Measurements from ENCODE around the gene PHF8.

PHF8 gene

DNA sequence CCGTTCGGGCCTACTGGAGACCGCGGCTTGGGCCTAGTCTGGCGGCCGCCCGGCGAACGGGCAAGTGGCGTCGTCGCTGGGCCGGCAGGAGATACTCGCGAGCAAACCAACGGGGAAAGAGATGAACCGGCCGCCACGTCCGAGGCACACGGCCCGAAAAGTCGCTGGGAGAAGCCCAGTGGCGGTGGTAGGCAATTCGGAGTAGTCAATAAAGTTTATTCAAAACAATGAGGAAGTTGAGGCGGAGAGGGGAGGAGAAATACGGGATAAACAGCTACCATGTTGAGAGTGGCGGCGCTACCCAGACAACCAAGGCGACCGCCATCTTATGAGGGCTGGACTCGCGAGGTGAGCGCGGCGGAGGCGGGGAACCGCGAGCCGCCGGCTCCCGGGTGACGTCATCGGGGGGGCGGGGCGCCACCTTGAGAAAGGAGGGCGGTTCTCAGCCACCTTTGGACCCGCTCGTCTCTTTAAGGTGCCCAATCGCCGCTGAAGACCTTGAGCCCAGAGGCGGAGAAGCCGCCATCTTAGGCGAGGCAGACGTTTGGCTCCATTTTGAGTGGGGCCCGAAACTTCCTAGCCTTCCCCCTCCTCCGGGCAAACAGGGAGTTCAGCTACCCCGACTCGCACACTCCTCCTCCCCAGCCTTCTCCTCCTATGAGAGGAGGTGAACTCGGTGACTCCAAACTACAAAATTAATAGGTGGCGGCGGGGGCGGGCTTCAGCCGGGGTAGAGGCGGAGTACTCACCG is at the start of gene PHF8:
Gene PHF8 (minus strand): TSS at position 348 of the 751 bp plus-strand sequence. CDS start 1,745 bp downstream, outside the sequence.
- peak; percentile 96 to 97 for DNase-seq

GRCh38 chrX:54093571-54093970 is 49.3 kb upstream of the PHF8 start:
- no peak for DNase-seq

DNA sequence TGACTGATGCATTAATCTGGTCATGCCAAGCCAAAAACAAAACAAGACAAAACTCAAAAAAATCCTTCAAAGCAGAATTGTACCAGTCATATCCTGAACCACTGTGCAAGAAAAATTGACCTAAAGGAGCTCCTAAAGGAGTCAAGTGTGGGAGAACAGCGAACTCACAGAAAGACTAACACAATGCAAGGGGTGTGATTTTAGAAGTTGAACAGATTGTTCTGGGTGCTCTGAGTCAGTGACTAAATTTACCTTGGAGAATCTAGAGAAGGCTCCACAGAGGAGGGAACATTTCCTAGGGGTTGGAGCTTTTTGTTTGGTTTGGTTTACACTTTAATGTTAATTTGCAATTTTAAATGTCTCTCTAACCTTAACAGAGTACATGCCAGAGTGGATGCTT is 48.9 kb upstream of the PHF8 start:
- DNase-seq, result no peak

DNA sequence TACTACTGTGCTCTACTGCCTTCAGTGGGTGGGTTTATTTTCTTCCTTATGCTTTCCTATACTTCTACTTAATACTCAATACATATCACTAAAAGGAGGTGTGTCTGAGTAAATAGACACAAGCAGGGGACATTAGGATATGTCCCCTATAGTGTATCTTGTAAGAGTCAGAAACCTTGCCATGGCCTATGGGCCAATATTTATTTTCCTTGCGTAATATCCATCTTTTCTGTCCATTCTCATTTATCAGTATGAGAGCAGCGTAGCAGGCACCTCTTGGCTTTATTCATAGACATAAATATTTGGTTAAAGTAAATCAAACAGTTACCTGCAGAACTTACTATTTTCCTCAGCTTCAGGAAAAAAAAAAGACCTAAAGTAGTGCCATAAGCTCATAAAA is 46.6 kb upstream of the PHF8 start:
- DNase-seq, result no peak

- peak; percentile 22 to 38 for DNase-seq
These were observed 44.9 kb upstream of the PHF8 start for GRCh38 chrX:54089191-54089590.

DNA sequence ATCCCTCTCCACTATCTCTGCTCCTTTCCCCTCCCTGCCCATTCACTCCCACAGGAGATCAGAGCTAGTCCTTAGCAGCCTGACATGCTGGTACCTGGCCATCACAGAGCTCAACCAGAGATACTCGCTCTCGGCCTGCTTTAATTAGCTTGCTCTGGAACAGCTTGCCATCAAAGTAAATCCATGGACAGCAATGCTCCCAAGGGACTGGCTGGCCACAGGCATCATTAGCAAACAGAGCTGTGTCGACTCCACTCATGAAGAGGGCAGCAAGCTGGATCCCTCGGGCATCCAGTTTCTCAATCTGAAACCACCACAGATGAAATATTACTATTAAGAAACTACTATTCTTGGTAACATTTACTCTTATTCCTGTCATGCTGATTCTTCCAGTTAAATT is 43.4 kb upstream of the PHF8 start:
- DNase-seq, result no peak

DNA sequence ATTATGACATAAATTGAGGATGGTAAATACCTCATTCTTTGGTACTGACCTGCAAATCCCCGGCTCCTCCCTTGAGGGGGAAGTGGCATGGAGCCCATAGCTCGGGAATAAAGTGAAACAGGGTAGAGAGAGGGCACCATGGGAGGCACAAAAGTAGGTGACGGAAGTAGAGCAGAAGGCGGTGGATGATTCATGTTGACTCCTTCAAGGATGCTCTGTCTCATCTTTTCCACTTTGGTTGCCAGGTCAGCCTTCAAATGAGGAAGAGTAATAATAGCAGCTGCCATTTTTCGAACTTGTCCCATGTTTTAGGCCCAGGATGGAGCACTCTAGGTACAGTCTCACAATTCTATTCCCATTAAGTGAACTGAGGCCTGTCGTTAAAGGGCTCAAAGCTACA is 41.4 kb upstream of the PHF8 start:
- DNase-seq, result no peak

GRCh38 chrX:54076903-54077302 is 32.6 kb upstream of the PHF8 start:
- DNase-seq, result no peak

DNA sequence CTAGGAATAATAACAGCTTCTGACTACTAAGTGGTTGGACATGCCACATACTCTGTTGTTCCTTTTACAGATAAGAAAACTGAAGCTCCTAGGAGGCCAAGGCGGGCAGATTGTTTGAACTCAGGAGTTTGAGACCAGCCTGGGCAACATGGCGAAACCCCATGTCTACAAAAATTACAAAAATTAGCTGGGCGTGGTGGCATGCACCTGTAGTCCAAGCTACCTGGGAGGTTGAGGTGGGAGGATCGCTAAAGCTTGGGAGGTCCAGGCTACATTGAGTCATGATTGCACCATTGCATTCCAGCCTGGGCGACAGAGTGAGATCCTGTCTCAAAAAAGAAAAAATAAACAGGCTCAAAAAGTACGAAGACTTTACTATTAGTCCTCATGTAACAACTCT is 30.6 kb upstream of the PHF8 start:
- no peak for DNase-seq

GRCh38 chrX:54067766-54068165 is 23.5 kb upstream of the PHF8 start:
- peak; percentile 80 to 83 for DNase-seq

DNA sequence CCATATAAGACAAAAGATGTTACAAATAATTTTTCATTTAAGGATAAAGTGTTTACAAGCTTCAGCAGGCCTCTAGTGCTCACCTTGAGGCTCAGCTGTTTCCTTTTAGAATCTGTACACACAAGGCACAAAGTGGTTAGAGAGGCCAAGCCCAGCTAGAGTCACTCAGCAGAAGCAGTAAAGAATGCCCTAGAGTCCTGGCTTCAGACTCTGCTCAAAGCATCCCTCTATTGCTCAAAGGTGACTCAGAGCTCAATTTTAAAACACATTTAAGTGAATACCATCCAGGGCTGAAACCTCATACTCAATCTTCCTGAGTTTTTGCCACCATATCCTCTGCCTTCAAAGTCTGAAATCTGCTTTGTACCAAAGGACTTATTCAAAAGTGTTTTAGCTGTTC is 22.6 kb upstream of the PHF8 start:
- no peak for DNase-seq

DNA sequence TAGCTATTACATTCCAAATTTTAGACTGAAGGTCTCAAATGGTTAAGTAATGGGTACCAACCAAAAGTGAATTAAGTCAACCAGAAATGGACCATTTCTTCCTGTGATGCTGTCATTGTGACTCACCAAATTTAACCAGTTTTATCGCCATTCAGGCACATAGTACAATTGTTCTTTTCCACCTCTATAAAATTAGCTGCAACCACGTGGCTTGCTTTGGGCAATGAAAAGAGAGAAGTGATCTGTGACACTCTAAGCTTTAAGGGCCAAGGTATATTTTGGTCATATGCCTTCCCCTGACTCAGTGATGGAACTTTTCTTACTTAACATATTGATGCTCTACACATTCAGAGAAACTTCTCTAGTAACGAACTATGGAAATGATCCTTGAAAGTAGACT is 20.3 kb upstream of the PHF8 start:
- DNase-seq, result no peak

- no peak for DNase-seq
These were observed 19.1 kb upstream of the PHF8 start for GRCh38 chrX:54063361-54063760.

DNA sequence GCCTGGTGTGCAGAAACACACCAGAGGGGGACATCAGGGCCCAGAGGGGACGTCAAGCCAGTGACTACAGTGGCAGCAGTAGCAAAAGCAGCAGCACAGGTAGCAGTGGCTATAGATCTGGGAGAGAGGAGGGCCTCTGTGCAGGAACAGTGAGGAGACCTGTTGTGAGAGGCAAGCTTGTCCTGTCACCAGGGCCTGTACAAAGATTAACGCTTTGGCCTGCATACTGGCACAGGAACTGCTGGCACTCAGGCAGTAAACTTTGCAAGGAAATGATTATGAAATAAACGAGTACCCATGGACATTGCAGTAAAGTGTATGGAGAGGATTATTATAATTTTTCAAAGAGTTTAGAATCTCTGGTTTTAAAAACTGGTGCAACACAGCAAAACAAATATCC is 5.5 kb upstream of the PHF8 start:
- DNase-seq, result no peak

DNA sequence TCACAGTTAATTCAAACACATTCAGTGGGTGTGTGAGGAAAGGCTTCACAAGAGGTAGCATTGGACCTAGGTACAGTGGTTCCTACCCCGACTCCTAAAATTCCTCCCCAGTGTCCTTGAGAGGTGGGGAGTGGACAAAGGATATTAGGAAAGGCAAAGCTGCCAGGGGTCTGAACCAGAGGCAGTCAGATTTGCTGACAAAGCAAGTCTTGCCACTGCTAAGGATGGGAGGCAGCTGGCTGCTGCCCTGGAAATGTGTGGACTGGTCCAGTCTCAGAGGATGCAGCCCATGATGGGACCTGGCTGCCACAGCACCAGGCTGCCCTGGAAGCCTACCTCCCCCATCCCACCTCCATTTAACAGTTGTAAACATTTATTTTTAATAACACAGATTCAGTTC is 4.1 kb upstream of the PHF8 start:
- no peak for DNase-seq

GRCh38 chrX:54045563-54046228 is 1.4 kb upstream of the PHF8 start:
- DNase-seq, result no peak

GRCh38 chrX:54044877-54045338 is 635 bp upstream of the PHF8 start:
- DNase-seq, result no peak

GRCh38 chrX:54043541-54044125 is 640 bp downstream of the PHF8 start:
- peak in 1 of 2 experiments; percentile 14 for DNase-seq

DNA sequence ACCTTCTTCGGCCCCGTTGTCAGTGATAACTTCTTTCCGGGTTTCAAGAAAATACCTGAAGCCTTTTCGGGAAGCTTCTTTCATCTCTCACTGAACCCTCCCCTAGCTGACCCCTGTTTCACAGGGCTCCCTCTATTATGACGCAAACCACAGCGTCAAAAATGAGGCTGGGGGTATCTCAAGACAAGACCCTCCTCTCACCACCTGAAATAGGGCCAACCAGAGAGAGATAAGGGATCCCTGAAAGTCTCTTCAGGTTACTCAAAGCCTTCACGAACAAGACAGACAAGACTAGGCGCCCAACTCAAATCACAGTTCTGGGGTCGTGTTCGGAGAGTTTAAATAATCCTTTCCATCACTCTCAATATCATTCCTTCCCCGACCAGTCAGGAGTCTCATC is 1.2 kb downstream of the PHF8 start:
- no peak for DNase-seq

- peak; percentile 51 to 60 for DNase-seq
These were observed 1.7 kb downstream of the PHF8 start for GRCh38 chrX:54042609-54043021.

DNA sequence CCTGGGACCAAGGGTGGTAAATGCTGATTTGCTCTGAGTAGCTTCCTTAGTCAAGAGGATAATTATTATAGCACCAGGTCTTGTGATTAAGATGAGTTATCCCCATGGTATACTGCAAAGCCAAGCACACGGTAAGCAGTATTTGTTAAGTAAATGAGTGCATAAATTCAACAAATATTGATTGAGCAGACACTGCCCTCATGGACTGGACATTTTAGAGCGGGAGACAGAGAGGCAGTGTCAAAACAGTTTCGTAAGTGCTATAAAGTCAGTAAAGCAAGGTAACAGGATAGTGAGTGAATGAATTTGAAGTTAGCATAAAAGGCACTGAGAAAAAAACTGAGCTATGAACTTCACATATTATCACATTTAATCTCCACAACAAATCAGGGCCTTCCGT is 13.9 kb downstream of the PHF8 start:
- no peak for DNase-seq

- no peak for DNase-seq
These were observed 14.6 kb downstream of the PHF8 start for GRCh38 chrX:54029529-54030143.

GRCh38 chrX:54024350-54024749 is 19.9 kb downstream of the PHF8 start:
- no peak for DNase-seq

Data from Kasumi-1 (cell line).